H9 (cell line): ENCODE results near the gene ZAP70. TPM values are rescaled to one million over a fixed set of nuclear protein-coding genes. Genes with fewer than 3 reads are reported as not detected.

ENCODE experiments used
- DNase-seq: peaks from one replicate; pipeline ENCODE4 v3.0.0-alpha.2; 2017
- H2AFZ ChIP-seq: one replicate; pipeline ENCODE4 v1.6.1; 2013; ENCODE audit warnings: mild to moderate bottlenecking, low read length, control low read depth, moderate library complexity
- H2AK5ac ChIP-seq: 2 replicates; pipeline ENCODE4 v1.6.1; 2013; ENCODE audit warnings: low read length, control low read depth, mixed read lengths; ENCODE audit not compliant: insufficient read length
- H2BK120ac ChIP-seq: one replicate; pipeline ENCODE4 v1.6.1; 2013; ENCODE audit warnings: low read depth, mild to moderate bottlenecking, low read length, control low read depth, inconsistent platforms; ENCODE audit not compliant: poor library complexity, severe bottlenecking
- H2BK12ac ChIP-seq: 2 replicates; pipeline ENCODE4 v1.6.1; 2013; ENCODE audit warnings: low read length, control low read depth, mixed read lengths, low read depth; ENCODE audit not compliant: insufficient read length
- H2BK15ac ChIP-seq: 2 replicates; pipeline ENCODE4 v1.6.1; 2013; ENCODE audit warnings: low read depth, low read length, control low read depth
- H2BK20ac ChIP-seq: one replicate; pipeline ENCODE4 v1.6.1; 2013; ENCODE audit warnings: low read depth, mild to moderate bottlenecking, low read length, control low read depth, inconsistent platforms; ENCODE audit not compliant: poor library complexity, severe bottlenecking
- H2BK5ac ChIP-seq: 2 replicates; pipeline ENCODE4 v1.6.1; 2013; ENCODE audit warnings: low read length, control low read depth, mixed read lengths; ENCODE audit not compliant: insufficient read length
- H3K14ac ChIP-seq: 2 replicates; pipeline ENCODE4 v1.6.1; 2013; ENCODE audit warnings: low read length, control low read depth; ENCODE audit not compliant: insufficient read depth
- H3K18ac ChIP-seq: 2 replicates; pipeline ENCODE4 v1.6.1; 2013; ENCODE audit warnings: low read depth, mild to moderate bottlenecking, mixed read lengths, low read length, control low read depth; ENCODE audit not compliant: insufficient read length
- H3K23ac ChIP-seq: 2 replicates; pipeline ENCODE4 v1.6.1; 2013; ENCODE audit warnings: low read length, control low read depth, mixed read lengths, low read depth; ENCODE audit not compliant: insufficient read length
- H3K23me2 ChIP-seq: 2 replicates; pipeline ENCODE4 v1.6.1; 2013; ENCODE audit warnings: low read depth, mild to moderate bottlenecking, mixed read lengths, low read length, control low read depth; ENCODE audit not compliant: insufficient read length, poor library complexity, severe bottlenecking
- H3K27ac ChIP-seq: 2 replicates; pipeline ENCODE4 v1.5.1; 2013; ENCODE audit warnings: low read length, control low read depth, mixed read lengths, low read depth; ENCODE audit not compliant: insufficient read length
- H3K27me3 ChIP-seq: 2 replicates; pipeline ENCODE4 v1.6.1; 2013; ENCODE audit warnings: low read length, control low read depth, inconsistent platforms; ENCODE audit not compliant: insufficient read depth
- H3K4ac ChIP-seq: 2 replicates; pipeline ENCODE4 v1.6.1; 2013; ENCODE audit warnings: low read depth, mild to moderate bottlenecking, control low read depth, inconsistent platforms, low read length, moderate library complexity
- H3K4me1 ChIP-seq: 2 replicates; pipeline ENCODE4 v1.6.1; 2013; ENCODE audit warnings: low read length, control low read depth, inconsistent platforms; ENCODE audit not compliant: insufficient read depth
- H3K4me2 ChIP-seq: 2 replicates; pipeline ENCODE4 v1.6.1; 2013; ENCODE audit warnings: low read length, control low read depth, mixed read lengths; ENCODE audit not compliant: insufficient read length, insufficient read depth
- H3K56ac ChIP-seq: 2 replicates; pipeline ENCODE4 v1.6.1; 2013; ENCODE audit warnings: low read depth, mild to moderate bottlenecking, mixed read lengths, low read length, control low read depth; ENCODE audit not compliant: insufficient read length
- H3K79me1 ChIP-seq: 2 replicates; pipeline ENCODE4 v1.6.1; 2013; ENCODE audit warnings: low read depth, mild to moderate bottlenecking, moderate library complexity, low read length, control low read depth, inconsistent platforms; ENCODE audit not compliant: insufficient read depth, poor library complexity, severe bottlenecking
- H3K79me2 ChIP-seq: 2 replicates; pipeline ENCODE4 v1.6.1; 2013; ENCODE audit warnings: low read length, control low read depth, inconsistent platforms; ENCODE audit not compliant: insufficient read depth
- H3K9ac ChIP-seq: 2 replicates; pipeline ENCODE4 v1.6.1; 2013; ENCODE audit warnings: low read length, control low read depth, mixed read lengths; ENCODE audit not compliant: insufficient read length; ENCODE audit errors: extremely low read depth
- H3K9me3 ChIP-seq: one replicate; pipeline ENCODE4 v1.6.1; 2013; ENCODE audit warnings: low read depth, low read length, inconsistent platforms; ENCODE audit not compliant: control insufficient read depth
- H3T11ph ChIP-seq: one replicate; pipeline ENCODE4 v1.6.1; 2013; ENCODE audit warnings: mild to moderate bottlenecking, low read length, control low read depth, inconsistent platforms
- H4K20me1 ChIP-seq: one replicate; pipeline ENCODE4 v1.6.1; 2013; ENCODE audit not compliant: control insufficient read depth, insufficient read length, insufficient read depth
- H4K5ac ChIP-seq: 2 replicates; pipeline ENCODE4 v1.6.1; 2013; ENCODE audit warnings: low read depth, mild to moderate bottlenecking, mixed read lengths, low read length, control low read depth; ENCODE audit not compliant: insufficient read length
- H4K8ac ChIP-seq: replicated peaks from 2 replicates; pipeline ENCODE4 v1.6.1; 2013; ENCODE audit warnings: low read length, control low read depth, mixed read lengths, low read depth; ENCODE audit not compliant: insufficient read length
- H4K91ac ChIP-seq: 2 replicates; pipeline ENCODE4 v1.6.1; 2013; ENCODE audit warnings: low read depth, mild to moderate bottlenecking, moderate library complexity, mixed read lengths, low read length, control low read depth; ENCODE audit not compliant: insufficient read length
- H3K27ac Mint-ChIP-seq, 3 experiments: 2 replicates in 2 of 3; 3 replicates in 1 of 3; pipeline ENCODE4 v1.8.0; 2020 to 2021; ENCODE audit warnings: mixed read lengths in 3 of 3, mild to moderate bottlenecking in 1 of 3, moderate library complexity in 1 of 3
- H3K27me3 Mint-ChIP-seq: 2 replicates; pipeline ENCODE4 v1.8.0; 2021; ENCODE audit warnings: low read depth, mild to moderate bottlenecking, moderate library complexity, mixed read lengths
- H3K36me3 Mint-ChIP-seq, 3 experiments: 2 replicates in 2 of 3; 3 replicates in 1 of 3; pipeline ENCODE4 v1.8.0; 2020 to 2021; ENCODE audit warnings: low read depth in 3 of 3, mixed read lengths in 3 of 3; ENCODE audit not compliant: insufficient read depth in 1 of 3
- H3K4me1 Mint-ChIP-seq, 2 experiments: 2 replicates each; pipeline ENCODE4 v1.8.0; 2020; ENCODE audit warnings: mixed read lengths in 2 of 2
- H3K4me3 Mint-ChIP-seq, 2 experiments: 2 replicates in 1 of 2; 3 replicates in 1 of 2; pipeline ENCODE4 v1.8.0; 2020 to 2021; ENCODE audit warnings: mild to moderate bottlenecking in 2 of 2, mixed read lengths in 2 of 2, moderate library complexity in 1 of 2
- H3K9me3 Mint-ChIP-seq, 2 experiments: 2 replicates in 1 of 2; 3 replicates in 1 of 2; pipeline ENCODE4 v1.8.0; 2020; ENCODE audit warnings: mild to moderate bottlenecking in 2 of 2, mixed read lengths in 2 of 2, moderate library complexity in 1 of 2
- CTCF ChIP-seq: fragments of 200-600 bp; sonication (generic); conservative IDR thresholded peaks from 3 replicates; pipeline ENCODE4 v1.8.0; 2021; ENCODE audit warnings: antibody characterized with exemption, mild to moderate bottlenecking
- WGBS: extraction: QIAGEN DNeasy Blood & Tissue Kit; methylation state at CpG from one replicate; pipeline ENCODE4 v1.1.7; 2013; ENCODE audit warnings: missing lambda C conversion rate, low lambda C conversion rate, mixed read lengths; ENCODE audit not compliant: insufficient read length; ENCODE audit errors: extremely low coverage; 5-methylcytosine and 5-hydroxymethylcytosine counted together
- total RNA-seq: library from RNA; stranded (reverse); gene quantifications from 2 replicates; pipeline ENCODE4 v1.2.1, GENCODE V29; 2021

Gene ZAP70
- total RNA-seq, 1 experiment from 2014 or later = 0.24 TPM

DNA sequence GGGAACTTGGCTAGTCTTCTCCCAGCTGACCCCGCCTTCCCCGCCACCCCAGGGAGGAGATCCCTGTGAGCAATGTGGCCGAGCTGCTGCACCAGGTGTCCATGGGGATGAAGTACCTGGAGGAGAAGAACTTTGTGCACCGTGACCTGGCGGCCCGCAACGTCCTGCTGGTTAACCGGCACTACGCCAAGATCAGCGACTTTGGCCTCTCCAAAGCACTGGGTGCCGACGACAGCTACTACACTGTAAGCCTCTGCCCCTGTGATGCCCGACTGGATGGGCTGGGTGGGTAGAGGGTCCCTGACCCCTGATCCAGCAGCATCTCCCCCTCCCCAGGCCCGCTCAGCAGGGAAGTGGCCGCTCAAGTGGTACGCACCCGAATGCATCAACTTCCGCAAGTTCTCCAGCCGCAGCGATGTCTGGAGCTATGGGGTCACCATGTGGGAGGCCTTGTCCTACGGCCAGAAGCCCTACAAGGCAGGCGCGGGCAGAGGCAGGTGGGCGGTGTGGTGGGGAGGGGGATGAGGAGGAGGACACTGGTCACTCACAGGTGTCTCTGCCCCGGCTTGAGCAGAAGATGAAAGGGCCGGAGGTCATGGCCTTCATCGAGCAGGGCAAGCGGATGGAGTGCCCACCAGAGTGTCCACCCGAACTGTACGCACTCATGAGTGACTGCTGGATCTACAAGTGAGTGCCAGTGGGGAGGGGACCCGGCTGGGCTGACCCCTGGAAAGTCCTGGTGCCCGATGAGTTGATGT, 24.2 kb downstream of the ZAP70 start:
- no peak overlapping the region for H2BK12ac ChIP-seq
- H3K36me3 Mint-ChIP-seq = peaks cover 0 to 2% (median 0%) of the 10 kb centered on the region in 3 experiments; a peak in 2 of 7 replicates
- no peak overlapping the region for H2BK15ac ChIP-seq
- no peak overlapping the region for H3K27ac ChIP-seq
- H3K79me2 ChIP-seq = no peaks in the 10 kb centered on the region
- H3K18ac ChIP-seq = no peak overlapping the region
- H3K56ac ChIP-seq = no peak overlapping the region
- no peak overlapping the region for H4K5ac ChIP-seq
- H3K27me3 ChIP-seq = no peaks in the 10 kb centered on the region
- H3K79me1 ChIP-seq = no peaks in the 10 kb centered on the region
- H3K27me3 Mint-ChIP-seq = peaks cover 16% of the 10 kb centered on the region
- H4K20me1 ChIP-seq = no peaks in the 10 kb centered on the region
- no peak overlapping the region for H3K4me2 ChIP-seq
- no peak overlapping the region for H3K14ac ChIP-seq
- no peak overlapping the region for H3K4ac ChIP-seq
- no peak overlapping the region for H3K4me3 Mint-ChIP-seq
- no peak overlapping the region for H2BK5ac ChIP-seq
- no CpG with 5 or more reads among the region's 32 CpGs for WGBS
- H4K8ac ChIP-seq = no peak overlapping the region
- H2BK120ac ChIP-seq = no peak overlapping the region
- H3T11ph ChIP-seq = no peak overlapping the region
- H3K23me2 ChIP-seq = no peaks in the 10 kb centered on the region
- no peak overlapping the region for H3K27ac Mint-ChIP-seq
- no peaks in the 10 kb centered on the region for H3K4me1 ChIP-seq
- H2BK20ac ChIP-seq = no peak overlapping the region
- no peak overlapping the region for H2AFZ ChIP-seq
- no peaks in the 10 kb centered on the region; a peak in 2 of 5 replicates for H3K9me3 Mint-ChIP-seq
- TF ChIP-seq CTCF = no peak
- H2AK5ac ChIP-seq = no peak overlapping the region
- DNase-seq = no peak
- H3K9ac ChIP-seq = no peak overlapping the region
- no peak overlapping the region for H4K91ac ChIP-seq
- no peak overlapping the region for H3K23ac ChIP-seq
- H3K9me3 ChIP-seq = no peaks in the 10 kb centered on the region
- H3K4me1 Mint-ChIP-seq = peaks cover 15 to 16% of the 10 kb centered on the region in 2 experiments
